ENCODE results near the gene SLC25A23. TPM values are rescaled to one million over a fixed set of nuclear protein-coding genes. Genes with fewer than 3 reads are reported as not detected.

Gene SLC25A23
- total and polyA plus RNA-seq, 2 of the 4 experiments (the other 2 are of a cell fraction), result 7.0 to 7.6 TPM

DNA sequence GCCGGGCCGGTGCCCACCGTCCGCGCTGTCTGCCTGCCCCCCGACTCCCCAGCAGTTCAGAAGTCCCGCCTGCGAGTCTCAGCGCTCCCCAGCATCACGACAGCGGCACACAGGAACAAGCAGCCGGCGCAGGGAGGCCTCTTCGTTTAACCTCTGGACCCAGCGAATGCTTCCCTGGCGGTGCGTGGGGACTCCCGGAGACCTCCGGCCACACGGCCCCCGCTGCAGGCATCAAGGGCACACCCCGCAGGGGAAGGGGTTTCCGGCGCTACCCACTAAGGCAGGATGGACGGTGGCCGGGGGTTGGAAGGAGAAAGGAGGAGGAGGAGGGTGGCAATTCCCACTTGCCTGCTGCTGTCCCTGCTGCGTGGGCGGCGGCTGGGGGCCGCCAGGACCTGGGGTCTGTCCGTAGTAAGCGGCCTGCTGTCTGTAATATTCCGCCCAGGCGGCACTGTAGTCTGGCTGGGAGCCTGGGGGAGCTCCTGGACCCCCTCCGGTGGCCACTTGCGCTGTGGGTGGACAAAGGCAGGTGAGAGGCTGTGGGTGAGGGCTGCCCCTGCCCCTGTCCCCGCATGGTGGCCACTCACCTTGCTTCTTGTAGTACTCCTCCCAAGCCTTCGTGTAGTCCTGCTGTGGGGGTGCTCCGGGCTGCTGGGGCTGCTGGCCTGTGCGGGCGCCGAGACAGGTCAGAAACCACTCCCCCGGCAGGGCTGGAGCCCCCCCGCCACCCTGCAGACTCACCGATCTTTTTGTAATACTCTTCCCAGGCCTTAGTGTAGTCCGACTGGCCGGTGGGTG, 44.6 kb downstream of the SLC25A23 start:
- H4K5ac ChIP-seq (ENCODE audit: low read depth, low read length), result no peak overlapping the region
- no peak overlapping the region for H4K8ac ChIP-seq (ENCODE audit: low read depth in 2 of 2, low read length in 2 of 2)
- dilution Hi-C loops (cut with HindIII; ENCODE audit: low sequenced_read_pairs, unreplicated experiment), result no loop called here
- H2AK5ac ChIP-seq (ENCODE audit: low read depth, low read length), result no peak overlapping the region
- no peak overlapping the region for H3K4me3 ChIP-seq (ENCODE audit: insufficient read depth, low read depth, low read length)
- intact Hi-C loops (cut with micrococcal nuclease), result loop anchor here (10.0 kb wide), 1 partner anchor 370 kb away; no protein-coding TSS in a partner anchor
- 92% methylated on average over 19 of the region's 47 CpGs; no CpG with 5 or more reads in 1 of the 2 experiments for WGBS, 2 experiments (ENCODE audit: extremely low coverage in 2 of 2, insufficient read length in 1 of 2)
- no peak overlapping the region for H2AK9ac ChIP-seq (replicated peaks; ENCODE audit: low read depth, low read length, poor library complexity)
- H2BK20ac ChIP-seq (ENCODE audit: low read depth, low read length), result no peak overlapping the region
- no peak overlapping the region for H3K18ac ChIP-seq (ENCODE audit: low read depth, low read length)
- H4K20me1 ChIP-seq (ENCODE audit: insufficient read depth, low read length), result peaks cover 28% of the 10 kb centered on the region
- no peak overlapping the region for H2BK5ac ChIP-seq (ENCODE audit: low read depth, low read length, poor library complexity, severe bottlenecking)
- H3K14ac ChIP-seq (replicated peaks; ENCODE audit: low read depth, low read length), result no peak overlapping the region
- H3K27ac ChIP-seq (ENCODE audit: insufficient read depth, low read length), result no peak overlapping the region
- in situ Hi-C loops (cut with MboI; ENCODE audit: low sequenced_read_pairs), result no loop called here
- H2BK120ac ChIP-seq (ENCODE audit: low read depth, low read length), result no peak overlapping the region
- TF ChIP-seq POLR2A (IDR thresholded peaks at IDR 0.05; ENCODE audit: low read depth, low read length) (no peak), CEBPB (IDR thresholded peaks at IDR 0.05; ENCODE audit: low read depth, low read length) (no peak), RAD21 (IDR thresholded peaks at IDR 0.05; ENCODE audit: low read length) (no peak), MXI1 (IDR thresholded peaks at IDR 0.05; ENCODE audit: borderline replicate concordance, low read depth, low read length) (no peak), RCOR1 (IDR thresholded peaks at IDR 0.05; ENCODE audit: insufficient replicate concordance, low read length) (no peak), CHD1 (IDR thresholded peaks at IDR 0.05; ENCODE audit: low read depth, low read length) (no peak), NFE2L2 (IDR thresholded peaks at IDR 0.05; ENCODE audit: low read depth, low read length) (no peak), ELK1 (IDR thresholded peaks at IDR 0.05; ENCODE audit: borderline replicate concordance, low read depth, low read length) (no peak), MAZ (IDR thresholded peaks at IDR 0.05; ENCODE audit: borderline replicate concordance, low read depth, low read length) (no peak), RFX5 (IDR thresholded peaks at IDR 0.05; ENCODE audit: low read depth, low read length) (no peak), MAFK (IDR thresholded peaks at IDR 0.05; ENCODE audit: low read depth, low read length) (no peak)
- TF ChIP-seq, protein P1, sequence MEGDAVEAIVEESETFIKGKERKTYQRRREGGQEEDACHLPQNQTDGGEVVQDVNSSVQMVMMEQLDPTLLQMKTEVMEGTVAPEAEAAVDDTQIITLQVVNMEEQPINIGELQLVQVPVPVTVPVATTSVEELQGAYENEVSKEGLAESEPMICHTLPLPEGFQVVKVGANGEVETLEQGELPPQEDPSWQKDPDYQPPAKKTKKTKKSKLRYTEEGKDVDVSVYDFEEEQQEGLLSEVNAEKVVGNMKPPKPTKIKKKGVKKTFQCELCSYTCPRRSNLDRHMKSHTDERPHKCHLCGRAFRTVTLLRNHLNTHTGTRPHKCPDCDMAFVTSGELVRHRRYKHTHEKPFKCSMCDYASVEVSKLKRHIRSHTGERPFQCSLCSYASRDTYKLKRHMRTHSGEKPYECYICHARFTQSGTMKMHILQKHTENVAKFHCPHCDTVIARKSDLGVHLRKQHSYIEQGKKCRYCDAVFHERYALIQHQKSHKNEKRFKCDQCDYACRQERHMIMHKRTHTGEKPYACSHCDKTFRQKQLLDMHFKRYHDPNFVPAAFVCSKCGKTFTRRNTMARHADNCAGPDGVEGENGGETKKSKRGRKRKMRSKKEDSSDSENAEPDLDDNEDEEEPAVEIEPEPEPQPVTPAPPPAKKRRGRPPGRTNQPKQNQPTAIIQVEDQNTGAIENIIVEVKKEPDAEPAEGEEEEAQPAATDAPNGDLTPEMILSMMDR (conservative IDR thresholded peaks at IDR 0.05; ENCODE audit: low read depth, low read length), result no peak
- H4K91ac ChIP-seq (ENCODE audit: insufficient read depth, low read depth, low read length), result no peak overlapping the region
- DNase-seq (no peak), ATAC-seq (ENCODE audit: low read depth) (no peak)
- no peaks in the 10 kb centered on the region for H3K9me3 ChIP-seq (ENCODE audit: control insufficient read depth, insufficient read depth, low read length)
- no peak overlapping the region for H3K23ac ChIP-seq (ENCODE audit: low read depth, low read length)
- no peak overlapping the region for H2BK15ac ChIP-seq (ENCODE audit: low read depth, low read length)
- no peaks in the 10 kb centered on the region for H3K27me3 ChIP-seq (ENCODE audit: control insufficient read depth, insufficient read depth, low read length)
- H3K4me2 ChIP-seq (ENCODE audit: low read depth, low read length), result no peak overlapping the region
- ChIA-PET POLR2A (ENCODE audit: unreplicated experiment) (no interaction called here), CTCF (no interaction called here)
- peaks cover 0 to 23% of the 10 kb centered on the region in 2 experiments; a peak in 2 of 4 replicates for H3K79me1 ChIP-seq (ENCODE audit: low read depth in 1 of 2, low read length in 2 of 2)
- no peaks in the 10 kb centered on the region; the same call in 1 of the 2 replicates for H3K9me1 ChIP-seq (ENCODE audit: insufficient read depth, low read length)
- no peak overlapping the region for H3K9ac ChIP-seq (ENCODE audit: low read depth, low read length)
- H3K4me1 ChIP-seq (ENCODE audit: control insufficient read depth, insufficient read depth, low read length), result no peaks in the 10 kb centered on the region
- H2AFZ ChIP-seq (replicated peaks; ENCODE audit: low read length, poor library complexity), result no peak overlapping the region
- no peak overlapping the region for H3K4ac ChIP-seq (ENCODE audit: low read depth, low read length)
- H3K56ac ChIP-seq (ENCODE audit: extremely low read depth, insufficient read depth, low read length), result no peak overlapping the region
- BruUV-seq (replicated peaks), result no TSS peak
- H3K36me3 ChIP-seq (ENCODE audit: control insufficient read depth, insufficient read depth, low read length), result peaks cover 65% of the 10 kb centered on the region
